ENCODE measurements around the gene WRAP73. TPM values are rescaled to one million over a fixed set of nuclear protein-coding genes. Genes with fewer than 3 reads are reported as not detected.
A peak's percentile ranks its signal among the peaks of the same experiment; 100 is the strongest.

Gene WRAP73
- total and polyA plus RNA-seq, 9 of the 15 experiments (the other 6 are each of a cell fraction or from before 2014, with no cell fraction given), result 4.3 to 51.8 (median 30.1) TPM

GRCh38 chr1:3678361-3679097 is 28.6 kb upstream of the WRAP73 start (continued):
- peak; percentile 66 for TF ChIP-seq ZBTB40 (IDR thresholded peaks at IDR 0.05)
- TF ChIP-seq ZBTB40 (CRISPR knock-in tag; IDR thresholded peaks at IDR 0.05), result no peak
- no peak for TF ChIP-seq C11orf30 (IDR thresholded peaks at IDR 0.05; ENCODE audit: low read depth)
- no peak for TF ChIP-seq TRIM24 (IDR thresholded peaks at IDR 0.05)
- peak; percentile 28; the same call in 1 of the 2 replicates for TF ChIP-seq ARID4B (CRISPR knock-in tag; IDR thresholded peaks at IDR 0.05)
- no peak for TF ChIP-seq ZHX1 (conservative IDR thresholded peaks at IDR 0.05; ENCODE audit: low read length)
- TF ChIP-seq MAFK (IDR thresholded peaks at IDR 0.05; ENCODE audit: low read length), result no peak
- TF ChIP-seq ZNF347 (CRISPR knock-in tag; IDR thresholded peaks at IDR 0.05; ENCODE audit: low read depth), result no peak
- peak; percentile 65 for TF ChIP-seq GABPA (tag; conservative IDR thresholded peaks at IDR 0.05; ENCODE audit: low read depth)
